ENCODE results near the gene PLEKHA7.

Gene PLEKHA7

DNA sequence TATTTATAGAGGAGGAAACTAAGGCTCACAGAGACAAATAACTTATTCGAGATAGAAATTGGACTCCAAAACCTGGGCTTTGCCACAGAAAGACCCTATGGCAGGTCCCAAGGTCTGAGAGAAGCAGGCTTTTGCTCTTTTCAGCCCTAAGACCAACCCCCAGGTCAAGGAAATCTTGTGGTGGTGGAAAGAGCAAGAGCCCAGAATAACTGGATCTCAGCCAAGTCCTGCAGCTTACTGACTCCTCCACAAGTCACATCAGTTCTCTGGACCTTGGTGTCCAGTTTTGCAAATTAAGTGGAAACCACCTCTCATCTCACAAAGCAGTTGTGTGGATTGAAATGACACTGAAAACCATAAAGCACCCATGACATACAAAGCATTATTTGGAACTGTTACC lies 153.6 kb downstream of the PLEKHA7 start:
- TF ChIP-seq ZNF274 (IDR thresholded peaks at IDR 0.05; ENCODE audit: low read depth, low read length) = no peak
- no peak overlapping the region for H3K4me3 ChIP-seq (ENCODE audit: low read length)

GRCh38 chr11:16859651-16860050 lies 154.6 kb downstream of the PLEKHA7 start:
- TF ChIP-seq ZNF274 (IDR thresholded peaks at IDR 0.05; ENCODE audit: low read depth, low read length) = no peak
- no peak overlapping the region for H3K4me3 ChIP-seq (ENCODE audit: low read length)

GRCh38 chr11:16857186-16857585 lies 157.0 kb downstream of the PLEKHA7 start:
- TF ChIP-seq ZNF274 (IDR thresholded peaks at IDR 0.05; ENCODE audit: low read depth, low read length) = no peak
- no peak overlapping the region for H3K4me3 ChIP-seq (ENCODE audit: low read length)

GRCh38 chr11:16856022-16856471 lies 158.2 kb downstream of the PLEKHA7 start:
- no peak for TF ChIP-seq ZNF274 (IDR thresholded peaks at IDR 0.05; ENCODE audit: low read depth, low read length)

DNA sequence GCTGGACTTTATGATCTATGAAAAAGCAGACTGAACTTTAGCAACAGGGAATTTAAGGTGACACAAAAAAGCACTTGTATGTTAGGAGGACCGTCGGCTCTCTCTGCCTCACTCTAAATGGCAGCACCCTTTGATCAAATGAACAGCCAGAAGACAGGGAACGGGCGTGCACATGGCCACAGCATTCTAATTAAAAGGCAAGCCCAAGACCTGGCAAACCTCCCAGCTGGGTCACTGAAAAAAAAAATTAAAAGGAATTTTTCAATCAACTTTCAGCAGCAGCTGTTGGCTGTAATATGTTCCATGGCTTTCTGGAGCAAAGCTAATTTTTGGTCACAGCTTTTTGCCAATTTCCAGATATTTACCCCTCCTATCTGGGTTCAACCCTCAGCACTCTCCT lies 159.2 kb downstream of the PLEKHA7 start:
- H3K4me3 ChIP-seq (ENCODE audit: low read length) = no peak overlapping the region
- TF ChIP-seq ZNF274 (IDR thresholded peaks at IDR 0.05; ENCODE audit: low read depth, low read length) = no peak

More at GRCh38 chr11:16856022-16856471, 158.2 kb downstream of the PLEKHA7 start:
- no peak overlapping the region for H3K4me3 ChIP-seq (ENCODE audit: low read length)

DNA sequence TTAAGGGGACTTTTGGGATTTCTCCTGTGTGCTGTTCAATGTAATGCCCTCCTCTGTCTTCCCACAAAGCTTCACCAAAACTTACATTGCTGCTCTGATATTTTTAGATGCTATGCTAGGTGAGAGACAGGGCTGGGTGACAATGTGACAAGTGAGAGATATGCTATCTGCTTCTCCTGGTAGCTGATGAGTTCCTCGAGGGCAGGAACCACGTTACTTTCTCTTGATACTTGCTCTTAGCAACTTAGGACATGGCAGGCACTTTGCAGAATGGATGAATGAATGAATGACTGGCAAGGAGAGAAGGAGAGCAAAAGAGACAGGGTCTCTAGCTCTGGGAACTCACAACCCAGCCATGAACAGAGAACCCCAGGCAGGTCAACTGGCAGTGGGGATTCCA lies 160.4 kb downstream of the PLEKHA7 start:
- no peak overlapping the region for H3K4me3 ChIP-seq (ENCODE audit: low read length)
- TF ChIP-seq ZNF274 (IDR thresholded peaks at IDR 0.05; ENCODE audit: low read depth, low read length) = no peak

DNA sequence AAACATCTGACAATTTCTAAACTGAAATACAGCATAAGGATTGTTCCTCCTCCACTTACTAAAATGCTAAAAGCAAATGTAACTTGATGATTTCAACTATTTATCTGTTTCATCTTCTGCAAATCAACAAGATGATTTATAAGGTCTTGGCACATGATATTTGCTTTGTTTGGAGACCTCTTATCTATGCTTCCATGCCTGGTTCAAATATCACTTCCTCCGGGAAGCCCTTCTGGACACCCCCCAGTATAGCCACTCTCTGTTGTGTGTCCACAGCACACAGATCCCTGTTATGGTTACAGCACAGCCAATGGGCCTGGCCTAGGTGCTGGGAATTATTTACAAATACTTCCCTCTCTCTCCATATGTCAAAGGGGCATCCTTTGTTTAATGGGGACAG lies 160.9 kb downstream of the PLEKHA7 start:
- TF ChIP-seq ZNF274 (IDR thresholded peaks at IDR 0.05; ENCODE audit: low read depth, low read length) = no peak
- no peak overlapping the region for H3K4me3 ChIP-seq (ENCODE audit: low read length)

DNA sequence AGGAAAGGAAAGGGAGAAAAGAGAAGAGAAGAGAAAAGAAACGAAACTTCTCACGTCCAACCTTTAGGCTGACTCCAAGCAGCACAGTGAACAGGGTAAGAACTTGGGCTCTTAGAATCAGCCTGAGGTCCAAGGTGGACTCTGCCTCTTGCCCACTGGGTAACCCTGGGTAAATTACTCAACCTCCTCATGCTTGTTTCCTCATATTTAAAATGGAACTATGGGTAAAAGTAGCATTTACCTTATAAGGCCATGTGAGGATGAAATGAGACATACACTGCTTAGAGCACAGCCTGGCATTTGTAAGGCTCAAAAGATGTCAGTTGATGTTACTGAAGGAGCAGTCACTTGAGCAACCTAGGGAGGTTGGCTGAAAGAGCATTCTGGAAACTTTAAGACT lies 167.9 kb downstream of the PLEKHA7 start:
- no peak for TF ChIP-seq ZNF274 (IDR thresholded peaks at IDR 0.05; ENCODE audit: low read depth, low read length)
- no peak overlapping the region for H3K4me3 ChIP-seq (ENCODE audit: low read length)

- no peak for TF ChIP-seq ZNF274 (IDR thresholded peaks at IDR 0.05; ENCODE audit: low read depth, low read length)
- H3K4me3 ChIP-seq (ENCODE audit: low read length) = no peak overlapping the region
These were observed 169.9 kb downstream of the PLEKHA7 start for GRCh38 chr11:16844268-16844771.

- no peak overlapping the region for H3K4me3 ChIP-seq (ENCODE audit: low read length)
- no peak for TF ChIP-seq ZNF274 (IDR thresholded peaks at IDR 0.05; ENCODE audit: low read depth, low read length)
These were observed 170.9 kb downstream of the PLEKHA7 start for GRCh38 chr11:16843294-16843693.

DNA sequence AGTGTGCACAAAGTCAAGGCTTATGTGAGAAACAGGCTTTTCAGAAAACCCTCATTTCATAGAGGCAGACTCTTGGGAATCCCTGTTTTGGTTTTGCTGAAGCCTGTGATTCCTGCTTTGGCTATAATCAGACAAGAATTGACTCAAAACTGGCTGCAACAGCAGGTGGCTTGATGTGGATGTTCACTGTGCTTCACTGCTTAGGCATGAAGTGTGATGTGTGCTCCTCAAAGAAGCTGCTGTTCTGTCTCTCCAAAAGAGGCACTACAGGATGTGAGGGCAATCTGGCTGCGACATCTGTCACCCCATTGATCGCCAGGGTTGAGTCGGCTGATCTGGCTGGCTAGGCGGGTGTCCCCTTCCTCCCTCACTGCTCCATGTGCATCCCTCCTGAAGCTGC lies 172.2 kb downstream of the PLEKHA7 start:
- no peak overlapping the region for H3K4me3 ChIP-seq (ENCODE audit: low read length)
- TF ChIP-seq ZNF274 (IDR thresholded peaks at IDR 0.05; ENCODE audit: low read depth, low read length) = no peak

DNA sequence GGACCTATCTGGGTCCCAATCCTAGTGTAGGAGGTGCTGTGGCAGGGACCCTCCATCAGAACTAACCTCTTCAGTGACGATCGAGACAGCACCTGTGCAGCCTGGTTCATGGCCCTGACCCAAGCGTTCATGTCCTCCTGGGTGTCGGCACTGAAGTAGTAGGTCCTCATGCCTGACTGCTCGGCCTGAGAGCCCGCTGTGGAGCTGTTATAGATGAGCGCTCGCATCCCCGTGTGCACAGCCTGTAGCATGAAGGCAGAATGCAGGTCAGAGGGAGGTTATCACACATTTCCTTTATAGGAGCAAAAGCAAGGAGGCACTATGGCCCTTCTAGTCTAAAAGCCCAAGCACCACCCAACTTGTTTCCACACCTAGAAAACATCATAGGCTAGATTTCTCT lies 172.7 kb downstream of the PLEKHA7 start:
- no peak for TF ChIP-seq ZNF274 (IDR thresholded peaks at IDR 0.05; ENCODE audit: low read depth, low read length)
- no peak overlapping the region for H3K4me3 ChIP-seq (ENCODE audit: low read length)

DNA sequence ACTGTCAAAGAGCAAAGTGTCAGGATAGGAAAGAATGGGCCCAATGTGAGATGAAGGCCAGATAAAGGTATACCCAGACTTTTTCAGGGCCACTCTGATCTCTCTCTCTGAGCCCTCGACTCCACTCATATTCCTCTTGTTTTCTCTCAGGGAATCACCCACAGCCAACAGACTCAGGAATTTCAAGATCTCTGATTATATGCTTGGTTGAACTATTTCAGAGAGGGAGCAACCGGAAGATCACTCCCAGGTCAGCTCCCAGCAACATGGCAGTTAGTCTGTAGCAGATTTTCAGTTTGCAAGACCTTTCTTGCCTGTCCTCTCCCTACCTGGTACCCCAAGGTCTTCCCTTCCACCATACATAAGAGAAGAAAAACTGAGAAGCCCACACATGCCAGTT lies 173.3 kb downstream of the PLEKHA7 start:
- no peak for TF ChIP-seq ZNF274 (IDR thresholded peaks at IDR 0.05; ENCODE audit: low read depth, low read length)
- no peak overlapping the region for H3K4me3 ChIP-seq (ENCODE audit: low read length)

DNA sequence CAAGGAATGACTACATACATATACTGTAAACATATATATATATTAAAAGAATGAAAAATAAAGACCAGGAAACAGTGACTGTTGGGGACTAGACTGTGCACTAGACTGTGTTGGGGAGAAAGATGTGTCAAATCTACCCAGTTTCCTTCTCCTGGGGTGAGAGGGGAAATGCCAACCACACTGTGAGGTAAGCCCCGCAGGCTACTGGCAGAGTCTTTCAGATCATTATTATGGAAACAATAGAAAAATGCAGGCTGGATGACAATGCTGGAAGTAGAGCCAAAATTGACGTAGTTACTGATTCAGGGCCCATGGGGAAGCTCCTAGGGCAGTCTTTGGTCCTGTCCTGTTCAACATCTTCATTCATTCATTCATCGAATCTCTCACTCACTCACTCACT lies 174.4 kb downstream of the PLEKHA7 start:
- H3K4me3 ChIP-seq (ENCODE audit: low read length) = no peak overlapping the region
- no peak for TF ChIP-seq ZNF274 (IDR thresholded peaks at IDR 0.05; ENCODE audit: low read depth, low read length)

DNA sequence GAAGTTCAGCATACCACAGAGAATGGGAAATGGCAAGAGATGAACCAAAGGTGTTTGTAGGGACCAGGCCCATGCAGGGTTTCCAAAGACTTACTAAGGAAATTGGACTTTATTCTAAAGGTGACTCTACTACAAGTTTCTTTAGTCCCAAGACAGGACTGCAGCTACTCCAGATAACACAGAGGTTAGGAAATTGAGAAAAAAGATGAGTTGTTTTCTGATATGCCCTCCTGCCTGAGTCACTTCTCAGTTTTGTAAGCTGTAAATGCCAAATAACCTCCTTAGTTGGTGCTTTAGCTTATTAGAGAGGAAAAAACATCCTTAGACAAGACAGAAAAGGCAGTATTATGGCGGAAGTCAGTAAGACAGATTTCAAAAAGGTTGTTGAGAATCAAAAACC lies 179.8 kb downstream of the PLEKHA7 start:
- no peak overlapping the region for H3K4me3 ChIP-seq (ENCODE audit: low read length)
- TF ChIP-seq ZNF274 (IDR thresholded peaks at IDR 0.05; ENCODE audit: low read depth, low read length) = no peak

GRCh38 chr11:16833026-16833425 lies 181.2 kb downstream of the PLEKHA7 start:
- H3K4me3 ChIP-seq (ENCODE audit: low read length) = no peak overlapping the region
- no peak for TF ChIP-seq ZNF274 (IDR thresholded peaks at IDR 0.05; ENCODE audit: low read depth, low read length)
